GM18507 (cell line): ENCODE measurements around the gene CCN6.
A peak's percentile ranks its signal among the peaks of the same experiment; 100 is the strongest.

Experiments used
- DNase-seq: peaks from one replicate; pipeline ENCODE4 v3.0.0; 2011; ENCODE audit warnings: low read depth; ENCODE audit not compliant: insufficient read length; ENCODE audit errors: extremely low spot score
- FAIRE-seq: peaks from 2 replicates; lab custom pipeline; 2011; peaks lifted over from hg19 to GRCh38; lab: Jason Lieb, UNC

The CCN6 gene

GRCh38 chr6:112054001-112054400 lies at the start of gene CCN6:
Gene CCN6, plus strand, starts transcription at chr6:112054104. Its CDS starts 254 bp downstream, at chr6:112054358.
- no peak for FAIRE-seq
- DNase-seq = no peak

- FAIRE-seq (no peak), DNase-seq (no peak)
Observed at GRCh38 chr6:112004201-112005012, 49.5 kb upstream of the CCN6 start.

DNA sequence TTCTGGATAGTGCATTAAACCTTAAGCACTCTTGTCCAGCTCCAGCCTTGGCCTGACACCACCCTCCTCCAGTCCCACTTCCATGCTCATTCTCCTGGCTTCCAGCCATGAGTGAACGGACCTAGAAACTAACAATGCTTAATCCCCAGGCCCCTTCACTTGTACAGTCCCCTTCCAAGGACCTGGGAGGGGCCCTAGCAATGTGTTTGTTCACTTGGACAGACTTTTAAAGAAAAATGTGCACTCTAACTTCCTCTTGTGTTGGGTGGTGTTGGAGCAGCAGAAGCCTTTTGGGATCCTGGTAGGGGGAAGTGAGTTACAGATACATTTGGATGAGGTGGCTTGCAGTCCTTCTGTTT lies 48.9 kb upstream of the CCN6 start:
- no peak for DNase-seq
- FAIRE-seq = no peak

GRCh38 chr6:112007254-112007653 lies 46.6 kb upstream of the CCN6 start:
- no peak for FAIRE-seq
- DNase-seq = no peak

DNA sequence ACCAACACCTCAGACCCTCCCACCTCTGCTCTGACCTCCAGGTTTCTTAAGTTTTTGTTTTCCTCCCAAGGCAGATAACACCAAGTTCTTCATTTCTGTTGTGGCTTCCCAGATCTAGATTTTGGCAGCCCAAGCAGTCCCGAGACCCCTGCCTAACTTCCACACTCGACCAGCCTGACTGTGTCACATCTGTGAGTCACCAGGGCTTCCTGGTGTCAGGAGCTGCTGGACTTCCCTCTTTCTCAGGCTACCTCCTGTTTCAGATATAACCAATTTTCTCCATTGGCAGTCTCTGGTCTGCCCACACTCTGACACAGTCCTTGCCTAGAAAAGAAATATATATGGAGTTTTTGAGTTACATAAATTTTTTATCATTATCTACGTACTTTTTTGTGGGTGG lies 46.1 kb upstream of the CCN6 start:
- FAIRE-seq = no peak
- no peak for DNase-seq

DNA sequence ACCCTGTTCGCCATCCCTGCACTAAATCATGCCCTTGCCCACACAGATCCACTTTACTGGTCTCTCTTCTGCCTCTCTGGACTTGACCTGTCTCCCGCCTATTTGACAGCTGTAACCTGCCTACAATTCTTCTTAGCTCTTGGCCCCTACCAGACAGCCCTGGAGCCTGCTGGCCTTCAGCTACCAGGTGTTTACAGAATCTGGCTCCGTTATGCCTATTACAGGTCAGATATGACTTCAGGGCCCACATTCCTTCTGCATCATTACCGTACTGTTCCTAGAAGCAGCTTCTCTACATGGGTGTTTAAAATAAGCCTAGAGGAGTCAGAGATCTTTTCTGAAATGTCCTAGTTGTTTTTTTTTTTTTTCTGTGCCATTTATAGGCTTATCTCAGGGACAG lies 45.4 kb upstream of the CCN6 start:
- DNase-seq = no peak
- FAIRE-seq = no peak

GRCh38 chr6:112010328-112010727 lies 43.6 kb upstream of the CCN6 start:
- no peak for FAIRE-seq
- DNase-seq = no peak

GRCh38 chr6:112013051-112013450 lies 40.9 kb upstream of the CCN6 start:
- FAIRE-seq = no peak
- DNase-seq = no peak

DNA sequence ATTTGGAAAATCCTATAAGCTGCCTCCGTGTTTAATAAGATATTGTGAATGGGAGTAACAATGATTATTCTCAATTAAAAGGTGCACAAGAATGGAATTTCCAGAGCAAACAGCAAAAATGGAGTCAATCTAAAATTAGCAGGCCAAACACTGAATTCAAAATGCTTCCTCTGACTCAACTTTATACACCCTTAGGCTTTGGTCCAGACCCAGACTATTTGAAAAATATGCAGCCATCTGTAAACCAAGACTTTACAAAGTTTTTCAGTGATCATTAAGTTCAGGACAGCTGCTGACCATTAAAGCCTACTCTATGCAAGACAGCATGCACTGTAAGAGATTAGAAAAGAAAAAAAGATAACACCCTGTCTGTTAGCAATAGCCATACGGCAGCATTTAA lies 39.4 kb upstream of the CCN6 start:
- FAIRE-seq (no peak), DNase-seq (no peak)

DNA sequence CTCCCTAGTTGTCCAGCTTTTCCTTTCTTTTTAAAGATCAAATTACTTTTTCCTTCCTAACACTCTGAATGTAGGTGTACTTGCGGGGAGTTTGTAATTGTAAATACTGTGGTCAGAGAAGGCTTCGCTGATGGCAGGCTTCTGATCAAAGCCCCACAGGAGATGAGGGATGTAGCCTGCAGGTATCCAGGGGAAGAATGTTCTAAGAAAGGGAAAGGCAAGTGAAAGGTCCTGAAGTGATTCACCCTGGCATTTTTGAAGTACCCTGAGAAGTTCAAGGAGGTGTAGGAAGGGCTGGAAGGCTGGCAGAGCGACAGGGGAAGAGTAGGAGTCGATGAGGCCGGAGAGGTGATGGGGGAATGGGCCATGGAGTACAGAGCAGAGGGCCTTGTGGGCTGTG lies 38.2 kb upstream of the CCN6 start:
- FAIRE-seq = no peak
- no peak for DNase-seq

DNA sequence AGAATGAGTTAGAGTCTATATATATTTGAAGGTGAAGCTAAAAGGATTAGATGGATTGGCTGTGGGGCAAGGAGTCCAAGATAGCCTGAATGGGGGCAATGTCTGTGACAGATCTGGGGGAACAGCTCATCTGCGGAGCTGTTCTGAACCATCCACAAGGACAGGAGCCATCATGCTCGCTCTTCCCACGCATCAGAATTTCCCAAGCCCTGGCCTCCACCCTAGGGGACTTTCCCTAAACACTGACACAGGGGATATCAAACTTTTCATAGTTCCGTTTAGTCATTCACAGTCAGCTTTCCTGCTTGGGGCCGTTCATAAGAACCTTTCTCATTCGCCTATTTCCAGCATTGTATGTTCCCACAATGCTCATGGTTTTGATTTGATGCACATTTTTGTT lies 37.6 kb upstream of the CCN6 start:
- DNase-seq = no peak
- FAIRE-seq = peak; percentile 41

DNA sequence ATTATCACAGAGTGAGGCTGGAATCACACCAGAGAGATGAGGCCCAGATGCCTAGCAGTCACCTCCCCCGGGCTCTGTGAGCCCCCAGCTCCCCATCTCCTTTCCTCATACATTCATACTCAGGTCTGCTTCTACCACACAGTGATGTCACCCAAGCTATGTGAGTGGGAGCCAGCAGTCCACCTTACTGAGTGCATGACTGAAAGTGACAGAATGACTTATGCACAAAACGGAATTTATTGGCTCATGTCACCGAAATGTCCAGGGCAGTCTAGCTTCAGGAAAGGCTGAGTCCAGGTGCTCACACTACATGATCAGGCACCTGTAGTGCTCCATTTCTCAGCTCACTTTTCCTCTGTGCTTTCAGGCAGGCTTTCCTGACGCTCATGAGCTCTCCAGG lies 36.7 kb upstream of the CCN6 start:
- FAIRE-seq = no peak

GRCh38 chr6:112017760-112018537 lies 36.0 kb upstream of the CCN6 start:
- DNase-seq = no peak
- FAIRE-seq = no peak

More for the DNA sequence above, 36.7 kb upstream of the CCN6 start:
- no peak for DNase-seq

DNA sequence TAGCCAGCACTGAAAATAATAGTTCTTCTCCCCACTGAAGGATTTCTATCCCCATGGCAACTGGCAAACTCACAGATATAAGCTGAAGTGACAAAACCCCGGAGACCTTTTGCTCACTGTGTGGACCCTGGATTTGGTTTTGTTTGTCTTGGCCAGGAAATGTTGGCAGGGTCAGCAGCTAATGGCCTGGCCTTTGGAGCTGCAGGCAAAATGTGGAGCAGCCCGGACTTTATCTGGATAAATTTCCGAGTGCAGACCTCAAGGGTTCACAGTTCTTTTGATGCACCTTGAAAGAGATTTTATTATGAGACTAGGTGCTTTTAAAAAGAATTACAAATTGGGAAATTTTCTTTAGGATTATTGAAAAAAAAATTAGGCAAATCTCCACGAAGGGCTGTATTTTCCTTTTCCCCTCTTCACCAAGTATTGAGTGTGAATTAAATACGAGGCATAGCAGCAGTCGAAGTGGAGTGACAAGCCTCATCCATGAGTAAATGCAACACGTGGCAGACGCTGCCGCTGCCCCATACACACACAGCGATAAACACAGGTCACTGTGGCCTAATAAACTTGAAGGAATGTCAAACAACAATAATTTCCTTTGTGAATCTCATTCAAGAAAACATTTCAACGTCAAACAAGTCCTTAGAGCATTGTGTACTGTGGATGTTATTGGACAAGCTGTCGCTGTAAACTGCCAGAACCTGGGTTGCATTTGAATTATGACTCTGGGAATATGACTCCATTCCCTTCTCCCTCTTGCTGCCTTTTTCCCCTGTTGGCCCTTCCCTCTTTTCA lies 35.1 kb upstream of the CCN6 start:
- FAIRE-seq (no peak), DNase-seq (no peak)

GRCh38 chr6:112019589-112019988 lies 34.3 kb upstream of the CCN6 start:
- no peak for DNase-seq
- no peak for FAIRE-seq

- no peak for DNase-seq
- FAIRE-seq = no peak
Observed at GRCh38 chr6:112021691-112022310, 32.1 kb upstream of the CCN6 start.

DNA sequence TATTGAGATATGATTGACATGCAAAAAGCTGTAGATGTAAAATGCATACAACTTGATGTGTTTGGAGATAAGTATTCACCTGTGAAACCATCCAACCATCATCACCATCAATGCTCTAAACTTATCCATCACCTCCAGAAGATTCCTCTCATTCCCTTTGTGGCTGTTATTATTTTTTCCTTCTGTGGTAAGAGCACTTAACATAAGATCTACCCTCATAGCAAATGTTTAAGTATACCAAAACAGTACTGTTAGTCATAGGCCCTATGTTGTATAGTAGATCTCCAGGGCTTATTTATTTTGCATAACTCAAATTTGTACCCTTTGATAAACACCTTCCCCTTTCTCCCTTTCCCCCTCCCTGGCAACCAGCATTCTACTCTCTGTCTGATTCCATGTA lies 31.2 kb upstream of the CCN6 start:
- FAIRE-seq (no peak), DNase-seq (no peak)

DNA sequence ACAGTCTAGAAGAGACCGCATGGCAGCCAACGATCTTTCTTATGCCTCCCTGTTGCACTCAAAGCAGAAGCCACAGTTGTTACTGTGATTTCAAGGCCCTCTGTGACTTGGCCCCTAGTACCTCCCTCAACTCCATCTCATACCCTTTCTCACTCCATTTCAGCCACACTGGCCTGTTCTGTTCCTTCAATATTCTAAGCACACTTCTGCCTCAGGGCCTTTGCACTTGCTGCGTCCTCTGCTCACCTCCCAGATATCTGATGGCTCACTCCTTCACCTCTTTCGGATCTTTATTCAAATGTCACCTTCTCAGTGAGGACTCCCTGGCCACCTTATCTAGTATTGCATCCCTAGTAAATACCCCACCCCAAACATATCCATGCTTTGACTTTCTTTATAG lies 29.4 kb upstream of the CCN6 start:
- FAIRE-seq (no peak), DNase-seq (no peak)

DNA sequence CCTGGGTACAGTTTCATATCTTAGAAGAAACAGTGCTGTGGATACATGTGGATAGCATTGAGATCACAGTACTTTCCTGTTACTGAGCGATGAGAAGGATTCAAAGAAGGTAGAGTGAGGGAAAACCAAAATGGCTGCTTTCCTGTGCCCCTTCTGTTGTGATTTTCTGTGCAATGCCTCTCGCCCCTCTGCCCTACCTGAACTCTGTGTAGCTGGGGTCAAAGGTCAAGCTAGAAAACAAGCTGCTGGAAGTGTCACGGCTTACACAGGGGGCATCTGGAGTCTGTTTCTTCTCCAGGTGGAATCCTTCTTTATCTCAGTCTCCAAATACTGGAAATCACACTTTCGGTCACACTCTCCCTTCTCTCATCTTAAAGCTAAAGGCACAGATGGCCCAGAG lies 27.0 kb upstream of the CCN6 start:
- FAIRE-seq = no peak
- no peak for DNase-seq
